ENCODE results near the gene DLST.

Gene DLST

GRCh38 chr14:74942608-74943007 is 60.9 kb downstream of the DLST start:
- no peak for DNase-seq

- peak; percentile 5 for DNase-seq
Measured at GRCh38 chr14:74945261-74945851, 63.6 kb downstream of the DLST start.

- peak; percentile 61 for DNase-seq
Measured at GRCh38 chr14:74945852-74946658, 64.3 kb downstream of the DLST start.

GRCh38 chr14:74946659-74947281 is 65.1 kb downstream of the DLST start:
- no peak for DNase-seq

GRCh38 chr14:74947353-74948227 is 65.9 kb downstream of the DLST start:
- no peak for DNase-seq

- no peak for DNase-seq
Measured at GRCh38 chr14:74948228-74949175, 66.8 kb downstream of the DLST start.

GRCh38 chr14:74949191-74949601 is 67.5 kb downstream of the DLST start:
- no peak for DNase-seq

GRCh38 chr14:74949859-74950573 is 68.3 kb downstream of the DLST start:
- DNase-seq, result no peak

GRCh38 chr14:74950795-74951442 is 69.2 kb downstream of the DLST start:
- DNase-seq, result no peak

- no peak for DNase-seq
Measured at GRCh38 chr14:74951443-74952179, 69.9 kb downstream of the DLST start.

- DNase-seq, result no peak
Measured at GRCh38 chr14:74952180-74952665, 70.5 kb downstream of the DLST start.

GRCh38 chr14:74952697-74953484 is 71.2 kb downstream of the DLST start:
- no peak for DNase-seq
